ENCODE data around the gene SNX19.

Gene SNX19

DNA sequence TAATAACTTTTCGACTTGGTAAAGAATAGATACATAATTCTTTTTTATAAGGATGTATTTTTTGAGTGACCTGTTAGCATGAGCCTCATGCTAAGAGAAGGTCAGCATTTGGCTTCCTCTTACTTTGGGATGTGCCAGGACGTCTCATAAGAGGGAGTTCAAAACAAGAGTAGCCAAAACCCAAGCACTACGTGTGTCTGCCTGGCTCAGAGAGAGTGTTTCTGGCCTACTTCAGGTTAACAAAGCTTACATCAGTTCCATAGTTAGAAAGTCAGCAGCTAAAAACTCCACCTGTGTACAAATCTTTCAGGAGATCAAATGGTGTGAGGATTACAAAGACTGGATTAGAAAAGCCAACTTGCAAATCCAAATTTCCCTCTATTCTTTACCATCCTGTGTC lies 13.9 kb downstream of the SNX19 start:
- H3K9me3 ChIP-seq (ENCODE audit: insufficient read depth, low read length): no peaks in the 10 kb centered on the region
- no peak overlapping the region for H3K4me3 ChIP-seq (ENCODE audit: insufficient read depth, low read length, poor library complexity, severe bottlenecking)
- no peaks in the 10 kb centered on the region; the same call in 1 of the 2 replicates for H3K36me3 ChIP-seq (ENCODE audit: low read length)

DNA sequence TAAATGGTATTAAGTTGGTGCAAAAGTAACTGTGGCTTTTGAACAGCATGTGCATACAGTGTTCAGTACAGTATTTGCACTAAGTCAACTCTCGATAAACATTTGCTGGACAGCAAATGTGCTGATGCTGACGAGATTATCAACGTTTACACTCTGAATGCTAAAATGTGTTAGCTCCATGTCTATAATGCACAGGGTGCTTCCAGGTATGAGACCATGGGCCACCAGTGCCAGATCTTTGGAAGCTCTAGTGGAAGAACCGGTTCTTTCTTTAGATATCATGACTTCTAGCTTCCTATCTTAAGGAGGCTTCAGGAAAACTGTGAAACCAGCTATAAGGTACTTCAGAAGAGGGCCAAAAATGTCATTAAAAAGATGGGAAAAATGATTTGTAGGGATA lies 17.2 kb downstream of the SNX19 start:
- Histone ChIP-seq H3K9me2 (replicated peaks; ENCODE audit: insufficient read depth, low read length) (no peaks in the 10 kb centered on the region), H3K9me3 (ENCODE audit: insufficient read depth, low read length) (no peaks in the 10 kb centered on the region), H3K27me3 (ENCODE audit: low read length) (no peaks in the 10 kb centered on the region), H2AFZ (ENCODE audit: low read depth, low read length, severe bottlenecking) (no peak overlapping the region), H3K4me3 (ENCODE audit: insufficient read depth, low read length, poor library complexity, severe bottlenecking) (no peak overlapping the region), H3F3A (ENCODE audit: insufficient read depth) (no peaks in the 10 kb centered on the region), H3K27ac (ENCODE audit: low read depth, low read length) (no peak overlapping the region), H4K20me1 (ENCODE audit: low read depth, low read length) (no peaks in the 10 kb centered on the region), H3K9ac (ENCODE audit: low read length) (no peak overlapping the region), H3K79me2 (ENCODE audit: insufficient read depth, low read length) (no peaks in the 10 kb centered on the region), H3K4me2 (ENCODE audit: low read depth, low read length, poor library complexity, severe bottlenecking) (no peak overlapping the region), H3K36me3 (ENCODE audit: low read length) (no peaks in the 10 kb centered on the region; the same call in 1 of the 2 replicates)
- no peak for TF ChIP-seq EZH2phosphoT487 (conservative IDR thresholded peaks at IDR 0.05; ENCODE audit: low read length)
- TF ChIP-seq, protein P1, sequence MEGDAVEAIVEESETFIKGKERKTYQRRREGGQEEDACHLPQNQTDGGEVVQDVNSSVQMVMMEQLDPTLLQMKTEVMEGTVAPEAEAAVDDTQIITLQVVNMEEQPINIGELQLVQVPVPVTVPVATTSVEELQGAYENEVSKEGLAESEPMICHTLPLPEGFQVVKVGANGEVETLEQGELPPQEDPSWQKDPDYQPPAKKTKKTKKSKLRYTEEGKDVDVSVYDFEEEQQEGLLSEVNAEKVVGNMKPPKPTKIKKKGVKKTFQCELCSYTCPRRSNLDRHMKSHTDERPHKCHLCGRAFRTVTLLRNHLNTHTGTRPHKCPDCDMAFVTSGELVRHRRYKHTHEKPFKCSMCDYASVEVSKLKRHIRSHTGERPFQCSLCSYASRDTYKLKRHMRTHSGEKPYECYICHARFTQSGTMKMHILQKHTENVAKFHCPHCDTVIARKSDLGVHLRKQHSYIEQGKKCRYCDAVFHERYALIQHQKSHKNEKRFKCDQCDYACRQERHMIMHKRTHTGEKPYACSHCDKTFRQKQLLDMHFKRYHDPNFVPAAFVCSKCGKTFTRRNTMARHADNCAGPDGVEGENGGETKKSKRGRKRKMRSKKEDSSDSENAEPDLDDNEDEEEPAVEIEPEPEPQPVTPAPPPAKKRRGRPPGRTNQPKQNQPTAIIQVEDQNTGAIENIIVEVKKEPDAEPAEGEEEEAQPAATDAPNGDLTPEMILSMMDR (IDR thresholded peaks at IDR 0.05; ENCODE audit: insufficient read depth, low read length, poor library complexity, severe bottlenecking): no peak

More for the DNA sequence above, 13.9 kb downstream of the SNX19 start:
- TF ChIP-seq EZH2phosphoT487 (conservative IDR thresholded peaks at IDR 0.05; ENCODE audit: low read length): no peak
- TF ChIP-seq, protein P1 (IDR thresholded peaks at IDR 0.05; ENCODE audit: insufficient read depth, low read length, poor library complexity, severe bottlenecking): no peak
- Histone ChIP-seq H2AFZ (ENCODE audit: low read depth, low read length, severe bottlenecking) (no peak overlapping the region), H3K9ac (ENCODE audit: low read length) (no peak overlapping the region), H3F3A (ENCODE audit: insufficient read depth) (no peaks in the 10 kb centered on the region), H3K9me2 (replicated peaks; ENCODE audit: insufficient read depth, low read length) (no peaks in the 10 kb centered on the region), H3K4me2 (ENCODE audit: low read depth, low read length, poor library complexity, severe bottlenecking) (no peak overlapping the region), H3K27ac (ENCODE audit: low read depth, low read length) (no peak overlapping the region), H3K27me3 (ENCODE audit: low read length) (no peaks in the 10 kb centered on the region), H4K20me1 (ENCODE audit: low read depth, low read length) (no peaks in the 10 kb centered on the region), H3K79me2 (ENCODE audit: insufficient read depth, low read length) (no peaks in the 10 kb centered on the region)

DNA sequence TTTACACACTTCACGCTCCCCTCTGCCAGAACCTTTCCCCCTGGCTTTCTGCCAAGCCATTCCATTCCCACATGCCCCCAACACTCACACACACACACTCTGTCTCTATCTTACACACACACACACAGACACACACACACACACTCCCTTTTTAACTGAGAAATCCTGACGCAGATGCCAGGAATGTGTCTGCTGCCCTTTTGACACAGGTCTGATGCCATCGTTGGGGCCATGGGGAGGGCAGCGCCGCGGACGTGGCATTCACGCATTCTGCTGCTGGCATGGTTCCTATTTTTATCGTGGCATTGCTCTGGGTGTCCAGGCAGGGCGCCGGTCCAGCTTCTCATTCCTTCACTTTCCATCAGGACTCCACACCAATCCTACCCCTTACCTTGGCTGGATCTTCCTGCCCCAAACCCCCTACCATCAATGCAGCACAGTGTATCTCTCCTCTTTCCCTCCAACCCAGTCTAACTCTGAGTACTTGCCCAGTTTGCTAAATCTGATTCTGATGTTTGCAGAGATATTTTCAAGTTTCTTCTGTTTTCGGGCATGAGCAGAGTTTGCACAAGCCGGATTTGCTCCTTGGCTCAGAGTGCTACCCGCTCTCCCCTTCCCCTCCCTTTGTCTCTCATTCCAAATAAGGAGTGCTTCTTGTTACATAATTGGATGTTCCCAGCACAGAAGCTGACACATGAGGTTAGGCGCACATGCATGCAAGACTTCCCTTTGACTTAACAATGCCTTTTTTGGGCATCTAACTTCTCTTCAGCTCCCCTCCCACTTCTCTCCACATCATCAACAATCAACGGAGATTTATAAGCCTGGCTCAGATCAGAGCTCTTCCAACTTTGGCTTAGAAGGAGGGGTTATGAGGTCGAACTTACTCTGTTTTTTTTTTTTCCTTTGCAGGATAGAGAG lies 18.8 kb downstream of the SNX19 start:
- no peak overlapping the region for H3K9ac ChIP-seq (ENCODE audit: low read length)
- no peaks in the 10 kb centered on the region for H4K20me1 ChIP-seq (ENCODE audit: low read depth, low read length)
- H3K4me2 ChIP-seq (ENCODE audit: low read depth, low read length, poor library complexity, severe bottlenecking): no peak overlapping the region
- H3K36me3 ChIP-seq (ENCODE audit: low read length): no peaks in the 10 kb centered on the region
- no peaks in the 10 kb centered on the region for H3K9me3 ChIP-seq (ENCODE audit: insufficient read depth, low read length)
- no peaks in the 10 kb centered on the region for H3F3A ChIP-seq (ENCODE audit: insufficient read depth)
- no peaks in the 10 kb centered on the region for H3K79me2 ChIP-seq (ENCODE audit: insufficient read depth, low read length)
- no peak for TF ChIP-seq EZH2phosphoT487 (conservative IDR thresholded peaks at IDR 0.05; ENCODE audit: low read length)
- TF ChIP-seq, protein P1 (IDR thresholded peaks at IDR 0.05; ENCODE audit: insufficient read depth, low read length, poor library complexity, severe bottlenecking): no peak
- no peaks in the 10 kb centered on the region for H3K27me3 ChIP-seq (ENCODE audit: low read length)
- no peaks in the 10 kb centered on the region for H3K9me2 ChIP-seq (replicated peaks; ENCODE audit: insufficient read depth, low read length)
- H2AFZ ChIP-seq (ENCODE audit: low read depth, low read length, severe bottlenecking): no peak overlapping the region
- no peak overlapping the region for H3K4me3 ChIP-seq (ENCODE audit: insufficient read depth, low read length, poor library complexity, severe bottlenecking)
- no peak overlapping the region for H3K27ac ChIP-seq (ENCODE audit: low read depth, low read length)
